T-cell (primary cell): Measurements from ENCODE around the gene PMEPA1. TPM values are rescaled to one million over a fixed set of nuclear protein-coding genes. Genes with fewer than 3 reads are reported as not detected.

Experiments
- ATAC-seq, 4 experiments: fragments of 200-7000 bp in 3 of 4; fragments of 150-1000 bp in 1 of 4; cut with Tn5 transposase; replicated peaks in 1 of 4; 1 replicate in 3 of 4; 2 replicates in 1 of 4; pipeline ENCODE4 v1.10.0; 2021; ENCODE audit warnings: moderate library complexity in 3 of 4, mild to moderate bottlenecking in 2 of 4, moderate number of reproducible peaks in 1 of 4
- CTCF ChIA-PET, 2 donors: fragments of 300-600 bp; sonication (Branson Sonifier 250); formaldehyde crosslinking; loops; one replicate each; lab custom pipeline; 2022; ENCODE audit warnings: antibody characterized with exemption in 2 of 2; lab: Charles Lee
- POLR2A ChIA-PET, 2 donors: fragments of 300-600 bp; sonication (Branson Sonifier 250); formaldehyde crosslinking; loops; one replicate each; lab custom pipeline; 2022; ENCODE audit warnings: antibody characterized with exemption in 2 of 2; lab: Charles Lee
- DNase-seq, 35 experiments: peaks; one replicate each; pipeline versions ENCODE4 v3.0.0 to v3.0.0-alpha.2; 2013 to 2023
- H3K27ac ChIP-seq: one replicate; pipeline ENCODE4 v1.5.1; 2013; ENCODE audit warnings: low read length
- H3K27me3 ChIP-seq, 2 experiments: replicated peaks in 1 of 2; 1 replicate in 1 of 2; 2 replicates in 1 of 2; pipeline versions ENCODE4 v1.6.1 to v1.7.0; 2013; ENCODE audit warnings: low read length in 1 of 2, mixed read lengths in 1 of 2; ENCODE audit not compliant: control insufficient read depth in 2 of 2, insufficient read depth in 2 of 2; ENCODE audit errors: extremely low read depth in 1 of 2
- H3K36me3 ChIP-seq, 2 donors: 1 replicate in 1 of 2; 2 replicates in 1 of 2; pipeline versions ENCODE4 v1.6.1 to v1.7.0; 2013; ENCODE audit warnings: low read length in 1 of 2; ENCODE audit not compliant: control insufficient read depth in 2 of 2, insufficient read depth in 1 of 2; ENCODE audit errors: extremely low read depth in 1 of 2
- H3K4me1 ChIP-seq, 2 experiments: 1 replicate in 1 of 2; 2 replicates in 1 of 2; pipeline versions ENCODE4 v1.6.1 to v1.7.0; 2013; ENCODE audit warnings: low read length in 2 of 2, mixed read lengths in 1 of 2; ENCODE audit not compliant: insufficient read depth in 2 of 2, control insufficient read depth in 1 of 2; ENCODE audit errors: extremely low read depth in 1 of 2
- H3K4me3 ChIP-seq, 2 donors: 1 replicate in 1 of 2; 2 replicates in 1 of 2; pipeline versions ENCODE4 v1.5.1 to v1.7.0; 2013; ENCODE audit warnings: mild to moderate bottlenecking in 2 of 2, low read length in 1 of 2, moderate library complexity in 1 of 2; ENCODE audit not compliant: control insufficient read depth in 1 of 2; ENCODE audit errors: extremely low read depth in 1 of 2
- H3K9me3 ChIP-seq: 2 replicates; pipeline ENCODE4 v1.7.0; 2013
- H3K27ac Mint-ChIP-seq, 2 donors: one replicate each; pipeline ENCODE4 v1.8.0; 2020 to 2021; ENCODE audit warnings: mild to moderate bottlenecking in 2 of 2, mixed read lengths in 2 of 2
- H3K27me3 Mint-ChIP-seq, 2 donors: one replicate each; pipeline ENCODE4 v1.8.0; 2021 to 2022; ENCODE audit warnings: mixed read lengths in 2 of 2
- H3K36me3 Mint-ChIP-seq: one replicate; pipeline ENCODE4 v1.8.0; 2021; ENCODE audit warnings: mixed read lengths
- H3K4me1 Mint-ChIP-seq, 3 donors: one replicate each; pipeline ENCODE4 v1.8.0; 2020 to 2022; ENCODE audit warnings: mixed read lengths in 3 of 3, mild to moderate bottlenecking in 1 of 3
- H3K4me3 Mint-ChIP-seq, 3 donors: one replicate each; pipeline ENCODE4 v1.8.0; 2020 to 2022; ENCODE audit warnings: mild to moderate bottlenecking in 3 of 3, mixed read lengths in 3 of 3, moderate library complexity in 3 of 3
- H3K9me3 Mint-ChIP-seq, 3 donors: one replicate each; pipeline ENCODE4 v1.8.0; 2020 to 2022; ENCODE audit warnings: mixed read lengths in 3 of 3
- WGBS: methylation state at CpG from one replicate; pipeline ENCODE4 v1.1.5; 2013; ENCODE audit warnings: missing lambda C conversion rate; ENCODE audit not compliant: insufficient coverage; 5-methylcytosine and 5-hydroxymethylcytosine counted together
- total RNA-seq, 35 experiments: library from RNA in 6 of 35; stranded (reverse) in 6 of 35; fragments of 120-200 nt in 1 of 35; gene quantifications; one replicate each; pipeline versions ENCODE4 v1.2.1 to v1.2.4 and lab custom pipeline; 2013 to 2026

PMEPA1 gene
- total RNA-seq, 5 donors from 2014 or later (not counting 1 experiment from before 2014, with no cell fraction given), result 6.0 to 30.4 (median 21.7) TPM

DNA sequence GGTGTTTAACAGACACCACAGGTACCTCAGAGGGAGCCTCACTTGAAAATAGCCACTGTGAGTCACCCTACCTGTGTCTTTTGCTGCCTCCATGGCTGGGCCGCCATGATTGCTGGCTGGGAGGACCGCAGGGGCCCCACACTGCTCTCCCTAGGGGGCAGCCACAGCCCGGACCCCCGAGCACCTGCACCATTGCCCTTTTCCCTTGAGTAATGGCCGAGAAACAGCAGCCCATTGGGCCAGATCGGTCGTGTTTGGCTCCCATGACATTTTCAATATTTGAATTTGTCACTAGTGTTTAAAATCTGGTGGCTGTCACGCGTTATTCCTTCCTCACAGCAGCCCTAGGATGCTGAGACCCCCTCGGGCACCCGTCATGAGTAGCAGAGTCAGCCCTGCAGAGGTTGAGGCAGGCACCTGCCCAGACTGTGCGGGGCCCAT is 96.3 kb downstream of the PMEPA1 start:
- Histone ChIP-seq H3K27ac (no peak overlapping the region), H3K27me3 (no peaks in the 10 kb centered on the region), H3K36me3 (peaks cover 0 to 80% of the 10 kb centered on the region in 2 donors), H3K9me3 (no peaks in the 10 kb centered on the region), H3K4me3 (no peak overlapping the region), H3K4me1 (peaks cover 9 to 42% of the 10 kb centered on the region in 2 experiments)
- Mint-ChIP-seq H3K27ac (no peak overlapping the region), H3K4me1 (peaks cover 16 to 30% (median 25%) of the 10 kb centered on the region in 3 donors), H3K27me3 (no peaks in the 10 kb centered on the region), H3K9me3 (no peaks in the 10 kb centered on the region), H3K36me3 (peaks cover 45% of the 10 kb centered on the region), H3K4me3 (no peak overlapping the region)
- 93% methylated on average over 9 of the region's 12 CpGs for WGBS
- DNase-seq (peak in 1 of 35 experiments; percentile 11), ATAC-seq (no peak)
- CTCF ChIA-PET, result interaction anchor here in 1 of 2 donors (0.6 kb wide), 1 partner anchor 1090 kb away, joined by 3 read pairs; no protein-coding TSS in a partner anchor
- POLR2A ChIA-PET, result no interaction called here

DNA sequence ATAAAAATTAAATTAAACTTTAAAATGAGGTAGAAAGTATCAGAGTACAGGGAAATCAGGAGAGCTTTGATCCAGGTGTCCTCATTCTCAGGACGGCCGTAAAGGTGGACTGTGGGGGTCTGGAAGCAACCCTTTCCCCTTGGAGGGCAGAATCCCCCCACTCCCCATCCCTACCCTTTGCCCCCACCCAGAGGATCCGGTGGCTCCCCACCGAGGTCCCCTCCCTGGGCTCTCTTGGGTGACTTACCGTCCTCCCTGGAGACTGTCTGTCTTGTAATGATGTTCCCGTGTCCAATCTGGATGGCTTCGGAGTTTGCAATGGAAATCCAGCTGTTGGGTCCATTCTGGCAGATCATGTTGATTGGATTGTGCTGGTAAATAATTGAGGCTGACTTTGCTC is 96.9 kb downstream of the PMEPA1 start:
- H3K4me1 Mint-ChIP-seq, result peaks cover 10 to 25% (median 20%) of the 10 kb centered on the region in 3 donors
- ChIA-PET POLR2A (no interaction called here), CTCF (no interaction called here)
- no peak for ATAC-seq
- H3K27ac ChIP-seq, result no peak overlapping the region
- H3K9me3 Mint-ChIP-seq, result no peaks in the 10 kb centered on the region
- peaks cover 0 to 84% of the 10 kb centered on the region in 2 donors for H3K36me3 ChIP-seq
- H3K4me3 ChIP-seq, result no peak overlapping the region
- H3K27ac Mint-ChIP-seq, result no peak overlapping the region
- peaks cover 4 to 37% of the 10 kb centered on the region in 2 experiments for H3K4me1 ChIP-seq
- H3K36me3 Mint-ChIP-seq, result peaks cover 46% of the 10 kb centered on the region
- H3K9me3 ChIP-seq, result no peaks in the 10 kb centered on the region
- peak in 1 of 35 experiments; percentile 3 for DNase-seq
- H3K27me3 ChIP-seq, result no peaks in the 10 kb centered on the region
- H3K4me3 Mint-ChIP-seq, result no peak overlapping the region
- no peaks in the 10 kb centered on the region for H3K27me3 Mint-ChIP-seq
- 87% methylated on average over 3 of the region's 7 CpGs for WGBS

DNA sequence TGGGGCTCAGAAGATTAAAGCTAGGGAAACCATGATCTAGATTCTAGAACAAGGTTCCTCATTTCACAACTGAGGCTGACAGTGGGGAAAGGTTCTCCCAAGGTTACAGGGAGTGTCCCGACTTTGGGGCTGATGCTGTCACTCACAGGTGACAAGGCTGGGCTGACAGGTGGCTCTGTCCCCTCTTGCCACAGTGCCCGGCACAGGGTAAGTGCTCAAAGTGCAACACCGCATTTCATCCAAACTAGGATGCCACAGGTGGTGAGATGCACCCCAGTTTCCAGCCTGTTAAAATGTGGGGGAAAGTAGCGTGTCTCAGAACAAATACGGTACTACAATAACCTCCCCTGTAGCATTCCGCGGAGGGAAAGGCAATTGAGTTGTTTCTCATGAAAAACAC is 97.4 kb downstream of the PMEPA1 start:
- Histone ChIP-seq H3K4me3 (no peak overlapping the region), H3K27me3 (no peaks in the 10 kb centered on the region), H3K4me1 (peaks cover 0 to 32% of the 10 kb centered on the region in 2 experiments), H3K36me3 (peaks cover 0 to 84% of the 10 kb centered on the region in 2 donors), H3K9me3 (no peaks in the 10 kb centered on the region), H3K27ac (no peak overlapping the region)
- Mint-ChIP-seq H3K27me3 (no peaks in the 10 kb centered on the region), H3K9me3 (no peaks in the 10 kb centered on the region), H3K27ac (no peak overlapping the region), H3K4me1 (peaks cover 6 to 22% (median 18%) of the 10 kb centered on the region in 3 donors), H3K36me3 (peaks cover 50% of the 10 kb centered on the region), H3K4me3 (no peak overlapping the region)
- DNase-seq, result peak in 1 of 35 experiments; percentile 5
- ChIA-PET POLR2A (no interaction called here), CTCF (interaction anchor here in 1 of 2 donors (0.9 kb wide), 1 partner anchor 13 kb away, joined by 5 read pairs; no protein-coding TSS in a partner anchor)
- ATAC-seq, result no peak
- WGBS, result 86% methylated on average over 2 of the region's 7 CpGs

DNA sequence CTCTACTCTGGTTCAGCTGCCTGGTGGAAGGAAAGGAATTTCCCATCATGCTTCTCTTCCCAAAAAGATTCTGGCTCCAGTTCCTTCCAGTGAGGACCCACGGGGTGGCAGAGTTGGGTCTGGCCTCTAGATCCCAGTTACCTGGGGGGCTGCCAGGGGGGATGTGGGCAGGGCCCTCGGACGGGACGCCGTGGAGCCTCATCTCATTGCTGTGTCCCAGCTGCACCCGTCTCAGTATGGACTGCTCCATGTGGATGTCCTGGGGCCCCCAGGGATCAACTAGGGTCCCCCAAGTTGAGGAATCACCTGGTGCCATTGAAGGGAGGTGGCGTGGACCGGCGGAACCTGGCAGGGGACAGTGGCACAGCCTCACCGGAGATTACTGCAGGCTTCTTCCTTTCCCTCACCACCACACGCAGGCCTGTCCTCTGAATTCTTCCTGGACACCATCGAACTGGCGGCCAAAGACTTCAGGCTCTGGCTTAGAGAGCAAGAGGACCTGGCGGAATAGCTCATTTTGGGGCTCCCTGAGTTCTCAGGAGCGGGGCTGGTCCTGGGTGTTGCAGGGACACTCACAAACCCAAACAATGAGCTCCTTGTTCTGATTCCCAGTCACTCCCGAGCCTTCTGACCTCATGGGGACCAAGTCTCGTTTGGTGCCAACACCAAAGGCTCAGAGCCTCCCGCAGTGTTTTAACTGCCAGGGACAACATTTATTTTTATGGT is 98.1 kb downstream of the PMEPA1 start:
- no peak overlapping the region for H3K27ac ChIP-seq
- H3K36me3 ChIP-seq, result peaks cover 0 to 89% of the 10 kb centered on the region in 2 donors
- ATAC-seq (no peak), DNase-seq (peak in 1 of 35 experiments; percentile 22)
- H3K27me3 ChIP-seq, result no peaks in the 10 kb centered on the region
- no peak overlapping the region for H3K27ac Mint-ChIP-seq
- no peaks in the 10 kb centered on the region for H3K9me3 ChIP-seq
- peaks cover 48% of the 10 kb centered on the region for H3K36me3 Mint-ChIP-seq
- H3K27me3 Mint-ChIP-seq, result no peaks in the 10 kb centered on the region
- peaks cover 0 to 25% of the 10 kb centered on the region in 2 experiments for H3K4me1 ChIP-seq
- H3K4me3 Mint-ChIP-seq, result no peak overlapping the region
- H3K4me3 ChIP-seq, result no peak overlapping the region
- WGBS, result 90% methylated on average over 10 of the region's 18 CpGs
- H3K9me3 Mint-ChIP-seq, result no peaks in the 10 kb centered on the region
- ChIA-PET CTCF (interaction anchor here (0.5 to 0.9 kb wide), 3 partner anchors 12 to 541 kb away, joined by 3 to 7 read pairs (median 5); no protein-coding TSS in a partner anchor), POLR2A (no interaction called here)
- H3K4me1 Mint-ChIP-seq, result peaks cover 1 to 17% (median 16%) of the 10 kb centered on the region in 3 donors

DNA sequence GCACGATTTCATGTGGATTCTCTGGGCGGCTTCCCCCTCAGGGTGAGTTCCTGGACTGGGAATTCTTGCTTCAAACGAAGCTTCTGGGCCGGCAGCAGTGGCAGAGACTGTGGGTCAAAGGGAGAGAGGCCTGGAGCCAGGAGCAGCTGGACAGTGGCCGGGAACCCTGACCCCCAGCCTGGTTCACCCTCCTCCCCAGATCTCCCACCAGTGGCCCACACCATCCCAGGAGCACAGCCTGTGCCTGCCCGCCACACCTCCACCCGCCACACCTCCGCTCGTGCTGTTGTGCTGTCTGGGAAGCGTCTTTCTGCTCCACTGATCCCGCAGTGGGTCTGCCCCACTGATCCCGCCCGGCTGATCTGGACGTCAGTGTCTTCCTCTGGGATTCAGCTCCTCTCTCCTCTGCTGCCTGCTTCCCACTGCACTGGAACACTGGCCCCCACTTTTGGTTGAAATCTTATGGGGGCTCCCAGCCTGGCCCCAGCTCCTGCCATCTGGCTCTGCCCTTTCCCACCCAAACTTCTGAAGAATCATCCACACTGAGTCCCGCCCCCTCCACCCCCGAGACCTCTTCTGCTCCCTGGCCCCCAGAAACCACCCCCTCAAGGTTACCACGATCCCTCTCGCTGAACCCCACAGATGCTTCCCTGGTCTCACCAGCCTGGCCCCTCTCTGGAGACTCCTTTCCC is 99.4 kb downstream of the PMEPA1 start:
- 100% methylated on average over 12 of the region's 18 CpGs for WGBS
- ATAC-seq, result no peak
- Mint-ChIP-seq H3K36me3 (peaks cover 43% of the 10 kb centered on the region), H3K27me3 (no peaks in the 10 kb centered on the region), H3K27ac (no peak overlapping the region), H3K9me3 (no peaks in the 10 kb centered on the region), H3K4me1 (peaks cover 7 to 17% (median 12%) of the 10 kb centered on the region in 3 donors), H3K4me3 (no peak overlapping the region)
- H3K4me3 ChIP-seq, result no peak overlapping the region
- peaks cover 0 to 22% of the 10 kb centered on the region in 2 experiments for H3K4me1 ChIP-seq
- ChIA-PET CTCF (no interaction called here), POLR2A (no interaction called here)
- H3K36me3 ChIP-seq, result peaks cover 0 to 77% of the 10 kb centered on the region in 2 donors
- no peaks in the 10 kb centered on the region for H3K9me3 ChIP-seq
- H3K27ac ChIP-seq, result no peak overlapping the region
- H3K27me3 ChIP-seq, result no peaks in the 10 kb centered on the region
- DNase-seq, result no peak

DNA sequence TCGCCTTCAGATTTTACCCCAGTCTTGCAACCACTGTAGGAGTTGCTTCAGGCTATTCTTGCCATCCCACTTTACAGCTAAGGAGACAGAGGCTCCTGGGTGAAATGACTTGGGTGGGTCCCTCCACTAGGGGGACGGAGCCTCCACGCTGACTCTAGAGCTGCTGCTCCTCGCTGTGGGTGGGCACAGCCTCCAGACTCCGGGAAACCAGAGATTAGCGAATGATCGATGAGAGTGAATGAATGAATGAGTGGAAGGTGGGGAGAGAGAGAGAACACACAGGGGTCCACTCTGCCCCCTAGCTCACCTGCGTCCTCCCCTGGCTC is 100.0 kb downstream of the PMEPA1 start:
- Histone ChIP-seq H3K36me3 (peaks cover 0 to 71% of the 10 kb centered on the region in 2 donors), H3K9me3 (no peaks in the 10 kb centered on the region), H3K27me3 (no peaks in the 10 kb centered on the region), H3K4me1 (peaks cover 0 to 18% of the 10 kb centered on the region in 2 experiments), H3K4me3 (no peak overlapping the region), H3K27ac (no peak overlapping the region)
- CTCF ChIA-PET, result no interaction called here
- WGBS, result 100% methylated on average over 1 of the region's 8 CpGs
- DNase-seq (no peak), ATAC-seq (no peak)
- Mint-ChIP-seq H3K36me3 (peaks cover 43% of the 10 kb centered on the region), H3K4me1 (peaks cover 13 to 23% (median 18%) of the 10 kb centered on the region in 3 donors), H3K27ac (no peak overlapping the region), H3K4me3 (no peak overlapping the region), H3K27me3 (no peaks in the 10 kb centered on the region), H3K9me3 (no peaks in the 10 kb centered on the region)
- POLR2A ChIA-PET, result no interaction called here
